Loucy (cell line): ENCODE measurements around the gene HS6ST3.

ENCODE experiments used
- EZH2phosphoT487 ChIP-seq: fragments of 200-600 bp; IDR thresholded peaks from 2 replicates; pipeline ENCODE4 v1.6.1; 2018; ENCODE audit warnings: antibody characterized with exemption, mild to moderate bottlenecking, moderate library complexity, borderline replicate concordance
- TF ChIP-seq, protein P1 (sequence below): fragments of 200-600 bp; sonication (generic); conservative IDR thresholded peaks from 2 replicates; pipeline ENCODE4 v1.5.1; 2014; ENCODE audit warnings: mild to moderate bottlenecking, antibody characterized with exemption, low read length

DNA sequence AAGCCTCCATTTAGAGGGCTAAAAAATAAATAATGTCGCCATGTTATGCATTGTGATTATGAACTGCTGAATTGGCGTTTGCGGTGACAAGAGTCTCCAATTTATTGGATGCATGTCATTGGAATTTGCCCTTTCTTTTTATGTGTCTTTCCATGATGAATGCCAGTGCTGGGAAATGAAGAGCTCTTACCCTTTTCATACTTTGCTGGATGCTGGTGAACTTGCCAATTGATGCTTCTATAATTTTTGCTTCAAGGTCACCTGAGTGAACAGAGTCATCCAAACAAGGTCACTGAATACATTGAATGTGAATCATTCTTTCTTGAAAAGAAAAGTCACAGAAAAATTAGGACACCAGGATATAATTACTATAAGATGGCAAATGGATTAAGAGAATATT is 556.2 kb downstream of the HS6ST3 start:
- TF ChIP-seq, protein P1, sequence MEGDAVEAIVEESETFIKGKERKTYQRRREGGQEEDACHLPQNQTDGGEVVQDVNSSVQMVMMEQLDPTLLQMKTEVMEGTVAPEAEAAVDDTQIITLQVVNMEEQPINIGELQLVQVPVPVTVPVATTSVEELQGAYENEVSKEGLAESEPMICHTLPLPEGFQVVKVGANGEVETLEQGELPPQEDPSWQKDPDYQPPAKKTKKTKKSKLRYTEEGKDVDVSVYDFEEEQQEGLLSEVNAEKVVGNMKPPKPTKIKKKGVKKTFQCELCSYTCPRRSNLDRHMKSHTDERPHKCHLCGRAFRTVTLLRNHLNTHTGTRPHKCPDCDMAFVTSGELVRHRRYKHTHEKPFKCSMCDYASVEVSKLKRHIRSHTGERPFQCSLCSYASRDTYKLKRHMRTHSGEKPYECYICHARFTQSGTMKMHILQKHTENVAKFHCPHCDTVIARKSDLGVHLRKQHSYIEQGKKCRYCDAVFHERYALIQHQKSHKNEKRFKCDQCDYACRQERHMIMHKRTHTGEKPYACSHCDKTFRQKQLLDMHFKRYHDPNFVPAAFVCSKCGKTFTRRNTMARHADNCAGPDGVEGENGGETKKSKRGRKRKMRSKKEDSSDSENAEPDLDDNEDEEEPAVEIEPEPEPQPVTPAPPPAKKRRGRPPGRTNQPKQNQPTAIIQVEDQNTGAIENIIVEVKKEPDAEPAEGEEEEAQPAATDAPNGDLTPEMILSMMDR = no peak
- no peak for TF ChIP-seq EZH2phosphoT487
